H1 (cell line): ENCODE results near the gene RFX1. TPM values are rescaled to one million over a fixed set of nuclear protein-coding genes. Genes with fewer than 3 reads are reported as not detected.

ENCODE experiments used
- CTCF ChIA-PET: fragments of 300-600 bp; sonication (Branson Sonifier 250); formaldehyde crosslinking; loops from one replicate; lab custom pipeline; 2021; ENCODE audit not compliant: partially characterized antibody; lab: Charles Lee
- POLR2A ChIA-PET: fragments of 300-600 bp; sonication (Branson Sonifier 250); formaldehyde crosslinking; loops from one replicate; lab custom pipeline; 2021; ENCODE audit warnings: inconsistent platforms; ENCODE audit not compliant: partially characterized antibody; lab: Charles Lee
- DNase-seq, 2 experiments: peaks; one replicate each; pipeline versions ENCODE4 v3.0.0 to v3.0.0-alpha.2; 2010 to 2022; ENCODE audit warnings: low spot score in 2 of 2, low read depth in 1 of 2, mixed read lengths in 1 of 2
- FAIRE-seq: peaks from 2 replicates; lab custom pipeline; 2011; peaks lifted over from hg19 to GRCh38; lab: Jason Lieb, UNC
- H2AFZ ChIP-seq: 2 replicates; pipeline ENCODE4 v1.8.1; 2012; ENCODE audit warnings: low read length, inconsistent platforms
- H2AK5ac ChIP-seq: 2 replicates; pipeline ENCODE4 v1.6.1; 2013; ENCODE audit warnings: low read depth, low read length
- H2BK120ac ChIP-seq: replicated peaks from 2 replicates; pipeline ENCODE3; 2013; ENCODE audit warnings: low read depth, low read length, inconsistent platforms
- H2BK12ac ChIP-seq: 2 replicates; pipeline ENCODE4 v1.6.1; 2013; ENCODE audit warnings: low read depth, low read length
- H2BK15ac ChIP-seq: 2 replicates; pipeline ENCODE4 v1.6.1; 2013; ENCODE audit warnings: low read length
- H2BK20ac ChIP-seq: 2 replicates; pipeline ENCODE4 v1.6.1; 2013; ENCODE audit warnings: low read length
- H2BK5ac ChIP-seq: 2 replicates; pipeline ENCODE4 v1.6.1; 2013; ENCODE audit warnings: low read depth, low read length
- H3K14ac ChIP-seq: 2 replicates; pipeline ENCODE4 v1.6.1; 2013; ENCODE audit warnings: inconsistent platforms; ENCODE audit not compliant: insufficient read length
- H3K18ac ChIP-seq: 2 replicates; pipeline ENCODE4 v1.6.1; 2013; ENCODE audit warnings: low read length; ENCODE audit errors: extremely low read depth
- H3K23ac ChIP-seq: 2 replicates; pipeline ENCODE4 v1.6.1; 2013; ENCODE audit warnings: inconsistent platforms; ENCODE audit not compliant: insufficient read length
- H3K23me2 ChIP-seq: 2 replicates; pipeline ENCODE4 v1.6.1; 2013; ENCODE audit warnings: low read depth, low read length
- H3K27ac ChIP-seq: 2 replicates; pipeline ENCODE4 v1.6.1; 2011; ENCODE audit warnings: low read depth, low read length, inconsistent platforms
- H3K27me3 ChIP-seq, 4 experiments: replicated peaks in 1 of 4; 1 replicate in 1 of 4; 2 replicates in 3 of 4; pipeline versions ENCODE4 v1.6.1 to v1.8.1; 2011 to 2013; ENCODE audit warnings: low read length in 3 of 4, mild to moderate bottlenecking in 3 of 4, inconsistent platforms in 2 of 4, mixed read lengths in 2 of 4, moderate library complexity in 1 of 4; ENCODE audit not compliant: control insufficient read depth in 3 of 4, insufficient read depth in 3 of 4; ENCODE audit errors: extremely low read depth in 1 of 4
- H3K36me3 ChIP-seq, 4 experiments: 2 replicates each; pipeline versions ENCODE4 v1.6.1 to v1.8.1; 2011 to 2013; ENCODE audit warnings: mild to moderate bottlenecking in 4 of 4, low read length in 3 of 4, moderate library complexity in 2 of 4, control low read depth in 1 of 4, inconsistent platforms in 1 of 4; ENCODE audit not compliant: insufficient read depth in 4 of 4, control insufficient read depth in 2 of 4
- H3K4ac ChIP-seq: replicated peaks from 2 replicates; pipeline ENCODE3; 2013; ENCODE audit warnings: low read length, low read depth, mixed read lengths, inconsistent platforms; ENCODE audit not compliant: insufficient read length
- H3K4me1 ChIP-seq, 4 experiments: replicated peaks in 1 of 4; 1 replicate in 1 of 4; 2 replicates in 3 of 4; pipeline versions ENCODE4 v1.6.1 to v1.8.1; 2011 to 2013; ENCODE audit warnings: low read length in 3 of 4, inconsistent platforms in 2 of 4, mixed read lengths in 1 of 4; ENCODE audit not compliant: insufficient read depth in 4 of 4, control insufficient read depth in 3 of 4
- H3K4me2 ChIP-seq, 2 experiments: 2 replicates each; pipeline versions ENCODE4 v1.6.1 to v1.8.1; 2011 to 2013; ENCODE audit warnings: low read depth in 2 of 2, low read length in 2 of 2, control low read depth in 1 of 2, inconsistent platforms in 1 of 2, mild to moderate bottlenecking in 1 of 2; ENCODE audit not compliant: insufficient read depth in 1 of 2
- H3K4me3 ChIP-seq, 4 experiments: fragments of 200-600, 300-600 bp in 1 of 4; sonication (generic), shearing (Covaris generic), sonication (Bioruptor Twin) in 1 of 4; 2 replicates each; pipeline versions ENCODE4 v1.5.1 to v1.8.1; 2011 to 2016; ENCODE audit warnings: low read length in 4 of 4, low read depth in 3 of 4, control low read depth in 2 of 4, inconsistent platforms in 2 of 4, mild to moderate bottlenecking in 2 of 4, mixed read lengths in 1 of 4, moderate library complexity in 1 of 4; ENCODE audit not compliant: insufficient read depth in 2 of 4; ENCODE audit errors: extremely low read depth in 1 of 4
- H3K56ac ChIP-seq: replicated peaks from 2 replicates; pipeline ENCODE3; 2013; ENCODE audit warnings: low read depth, mild to moderate bottlenecking, mixed read lengths, low read length, inconsistent platforms; ENCODE audit not compliant: insufficient read length
- H3K79me1 ChIP-seq: 2 replicates; pipeline ENCODE4 v1.6.1; 2013; ENCODE audit warnings: low read depth, low read length, control low read depth
- H3K79me2 ChIP-seq, 2 experiments: 2 replicates each; pipeline versions ENCODE4 v1.6.1 to v1.8.1; 2012 to 2013; ENCODE audit warnings: low read length in 2 of 2, mild to moderate bottlenecking in 2 of 2, inconsistent platforms in 1 of 2; ENCODE audit not compliant: insufficient read depth in 2 of 2, control insufficient read depth in 1 of 2
- H3K9ac ChIP-seq, 4 experiments: replicated peaks in 1 of 4; 1 replicate in 1 of 4; 2 replicates in 3 of 4; pipeline versions ENCODE4 v1.6.1 to v1.8.1; 2011 to 2013; ENCODE audit warnings: low read depth in 3 of 4, low read length in 3 of 4, control low read depth in 2 of 4, mild to moderate bottlenecking in 2 of 4, moderate library complexity in 2 of 4, inconsistent platforms in 1 of 4; ENCODE audit errors: extremely low read depth in 1 of 4
- H3K9me3 ChIP-seq, 2 experiments: 2 replicates each; pipeline versions ENCODE4 v1.6.1 to v1.8.1; 2012 to 2013; ENCODE audit warnings: mild to moderate bottlenecking in 2 of 2, moderate library complexity in 2 of 2, control low read depth in 1 of 2, inconsistent platforms in 1 of 2, low read depth in 1 of 2, low read length in 1 of 2, mixed read lengths in 1 of 2; ENCODE audit not compliant: insufficient read depth in 2 of 2
- H4K20me1 ChIP-seq, 2 experiments: replicated peaks in 1 of 2; 2 replicates each; pipeline versions ENCODE3 to v1.8.1; 2011 to 2013; ENCODE audit warnings: inconsistent platforms in 2 of 2, low read length in 2 of 2, mild to moderate bottlenecking in 1 of 2; ENCODE audit not compliant: insufficient read depth in 2 of 2, control insufficient read depth in 1 of 2
- H4K5ac ChIP-seq: 2 replicates; pipeline ENCODE4 v1.6.1; 2013; ENCODE audit warnings: low read length, low read depth, mixed read lengths, inconsistent platforms; ENCODE audit not compliant: insufficient read length
- H4K8ac ChIP-seq: 2 replicates; pipeline ENCODE4 v1.8.0; 2013; ENCODE audit warnings: mild to moderate bottlenecking, moderate library complexity, low read length, inconsistent platforms; ENCODE audit not compliant: insufficient read depth; ENCODE audit errors: extremely low read depth
- H4K91ac ChIP-seq: replicated peaks from 2 replicates; pipeline ENCODE3; 2013; ENCODE audit warnings: low read length, mixed read lengths, inconsistent platforms; ENCODE audit not compliant: insufficient read length
- E2F6 ChIP-seq: IDR thresholded peaks from 2 replicates; pipeline ENCODE4 v1.6.1; 2012; ENCODE audit warnings: inconsistent platforms
- JUND ChIP-seq: IDR thresholded peaks from 2 replicates; pipeline ENCODE4 v1.6.1; 2011; ENCODE audit warnings: mild to moderate bottlenecking, improper control_type of control experiment, low read length
- SAP30 ChIP-seq: fragments of 300-600 bp; sonication (generic); IDR thresholded peaks from 2 replicates; pipeline ENCODE4 v1.7.1; 2012; ENCODE audit warnings: low read length, moderate library complexity, mild to moderate bottlenecking, inconsistent platforms; ENCODE audit not compliant: insufficient read depth, insufficient replicate concordance
- SP1 ChIP-seq: IDR thresholded peaks from 2 replicates; pipeline ENCODE4 v1.6.1; 2011; ENCODE audit warnings: low read depth, low read length
- whole genome bisulfite sequencing, 2 experiments: shearing (Covaris generic) in 1 of 2; methylation state at CpG; one replicate each; pipeline versions ENCODE4 v1.1.6 to v1.1.7; 2013 to 2015; ENCODE audit warnings: low lambda C conversion rate in 2 of 2, mixed read lengths in 2 of 2, inconsistent platforms in 1 of 2, low coverage in 1 of 2, missing lambda C conversion rate in 1 of 2; ENCODE audit not compliant: insufficient replicate concordance in 2 of 2, insufficient coverage in 1 of 2, insufficient read length in 1 of 2; ENCODE audit errors: extremely low coverage in 1 of 2, missing lambda C conversion rate in 1 of 2; 5-methylcytosine and 5-hydroxymethylcytosine counted together
- polyA plus RNA-seq, 7 experiments: library from polyadenylated mRNA; depleted of rRNA in 3 of 7; stranded (reverse) in 5 of 7; unstranded in 2 of 7; fragments of >200 nt in 5 of 7; fragments of 200-250 nt in 2 of 7; gene quantifications; 1 replicate in 5 of 7; 2 replicates in 1 of 7; 4 replicates in 1 of 7; pipeline versions ENCODE4 v1.2.1 to v1.2.3, GENCODE V29; 2011 to 2013; ENCODE audit warnings: missing spikeins in 2 of 7, mixed read lengths in 2 of 7
- total RNA-seq: library from RNA; stranded (reverse); fragmentation: NEBNext Ultra II Directional; extraction: Animal tissue kit (Norgen Biotek cat#: 25700); gene quantifications from 2 replicates; pipeline ENCODE4 v1.2.1, GENCODE V29; 2021

RFX1 gene
- total and polyA plus RNA-seq, 2 of the 8 experiments (the other 6 are each of a cell fraction or from before 2014, with no cell fraction given) = 4.9 to 17.0 TPM

GRCh38 chr19:14050512-14050911 is 44.4 kb upstream of the RFX1 start:
- Histone ChIP-seq H3K9me3 (no peaks in the 10 kb centered on the region; a peak in 1 of 4 replicates), H2BK5ac (no peak overlapping the region), H2BK12ac (no peak overlapping the region), H3K4ac (no peak overlapping the region), H2AFZ (no peak overlapping the region), H4K5ac (no peak overlapping the region), H2BK20ac (no peak overlapping the region), H3K9ac (no peak overlapping the region), H3K4me2 (no peak overlapping the region), H3K14ac (no peak overlapping the region), H3K79me2 (no peaks in the 10 kb centered on the region), H3K18ac (no peak overlapping the region), H3K4me1 (no peaks in the 10 kb centered on the region; a peak in 1 of 7 replicates), H3K79me1 (no peaks in the 10 kb centered on the region), H3K23ac (no peak overlapping the region), H4K20me1 (no peaks in the 10 kb centered on the region), H3K4me3 (no peak overlapping the region), H3K27me3 (no peaks in the 10 kb centered on the region), H3K36me3 (no peaks in the 10 kb centered on the region), H2BK15ac (no peak overlapping the region), H2BK120ac (no peak overlapping the region), H3K23me2 (no peaks in the 10 kb centered on the region; the same call in 1 of the 2 replicates), H3K27ac (no peak overlapping the region), H4K8ac (no peak overlapping the region), H3K56ac (no peak overlapping the region), H2AK5ac (no peak overlapping the region), H4K91ac (no peak overlapping the region)
- CTCF ChIA-PET = interaction anchor here (1.0 to 9.9 kb wide), 11 partner anchors 9 to 174 kb away, joined by 3 to 77 read pairs (median 5); partner anchors contain the start of genes IL27RA, MISP3 and PALM3
- DNase-seq (no peak), FAIRE-seq (no peak)
- POLR2A ChIA-PET = no interaction called here
- 100% methylated on average over 4 of the region's 4 CpGs; no CpG with 5 or more reads in 1 of the 2 experiments for WGBS, 2 experiments
- TF ChIP-seq SAP30 (no peak), SP1 (no peak), E2F6 (no peak), JUND (no peak)
